Measurements from ENCODE around the gene PKNOX1.

The PKNOX1 gene

DNA sequence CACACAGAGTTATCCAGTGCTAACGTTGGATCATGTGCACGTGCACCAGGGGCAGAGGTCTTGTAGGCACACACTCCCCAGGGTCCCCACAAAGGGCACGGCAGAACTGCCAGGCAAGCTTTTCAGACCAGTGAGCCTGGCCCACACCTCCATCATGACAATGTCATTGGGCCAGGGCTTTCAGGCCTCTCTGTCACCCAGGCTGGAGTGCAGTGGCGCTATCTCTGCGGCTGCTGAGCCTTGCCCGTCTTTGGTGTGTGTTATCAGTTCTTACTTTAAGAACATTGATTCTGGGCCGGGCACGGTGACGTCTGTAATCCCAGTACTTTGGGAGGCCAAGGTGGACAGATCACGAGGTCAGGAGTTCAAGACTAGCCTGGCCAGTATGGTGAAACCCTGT is 44.2 kb downstream of the PKNOX1 start:
- TF ChIP-seq, protein P1, sequence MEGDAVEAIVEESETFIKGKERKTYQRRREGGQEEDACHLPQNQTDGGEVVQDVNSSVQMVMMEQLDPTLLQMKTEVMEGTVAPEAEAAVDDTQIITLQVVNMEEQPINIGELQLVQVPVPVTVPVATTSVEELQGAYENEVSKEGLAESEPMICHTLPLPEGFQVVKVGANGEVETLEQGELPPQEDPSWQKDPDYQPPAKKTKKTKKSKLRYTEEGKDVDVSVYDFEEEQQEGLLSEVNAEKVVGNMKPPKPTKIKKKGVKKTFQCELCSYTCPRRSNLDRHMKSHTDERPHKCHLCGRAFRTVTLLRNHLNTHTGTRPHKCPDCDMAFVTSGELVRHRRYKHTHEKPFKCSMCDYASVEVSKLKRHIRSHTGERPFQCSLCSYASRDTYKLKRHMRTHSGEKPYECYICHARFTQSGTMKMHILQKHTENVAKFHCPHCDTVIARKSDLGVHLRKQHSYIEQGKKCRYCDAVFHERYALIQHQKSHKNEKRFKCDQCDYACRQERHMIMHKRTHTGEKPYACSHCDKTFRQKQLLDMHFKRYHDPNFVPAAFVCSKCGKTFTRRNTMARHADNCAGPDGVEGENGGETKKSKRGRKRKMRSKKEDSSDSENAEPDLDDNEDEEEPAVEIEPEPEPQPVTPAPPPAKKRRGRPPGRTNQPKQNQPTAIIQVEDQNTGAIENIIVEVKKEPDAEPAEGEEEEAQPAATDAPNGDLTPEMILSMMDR (conservative IDR thresholded peaks at IDR 0.05; ENCODE audit: low read depth, low read length): no peak
- no peak overlapping the region for H3K4me3 ChIP-seq (ENCODE audit: low read length)
- no peak for DNase-seq (ENCODE audit: low read depth)

DNA sequence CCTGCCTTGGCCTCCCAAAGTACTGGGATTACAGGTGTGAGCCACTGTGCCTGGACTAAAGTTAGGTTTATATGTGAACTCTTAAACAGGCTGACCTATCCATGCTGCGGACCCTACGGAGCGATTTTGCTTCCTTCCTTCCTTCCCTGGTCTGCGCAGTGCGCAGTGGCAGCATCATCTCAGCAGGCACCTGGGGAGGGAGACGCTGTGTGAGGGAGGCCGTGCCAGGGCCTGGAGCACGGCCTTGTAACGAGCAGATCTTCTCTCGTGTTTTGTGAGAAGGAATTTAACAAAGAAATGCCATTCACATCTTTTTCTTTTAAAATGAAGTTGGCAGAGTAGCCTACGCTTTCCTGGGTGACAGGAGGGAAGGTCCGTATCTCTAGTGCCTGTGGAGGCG is 45.8 kb downstream of the PKNOX1 start:
- TF ChIP-seq, protein P1 (conservative IDR thresholded peaks at IDR 0.05; ENCODE audit: low read depth, low read length): no peak

DNA sequence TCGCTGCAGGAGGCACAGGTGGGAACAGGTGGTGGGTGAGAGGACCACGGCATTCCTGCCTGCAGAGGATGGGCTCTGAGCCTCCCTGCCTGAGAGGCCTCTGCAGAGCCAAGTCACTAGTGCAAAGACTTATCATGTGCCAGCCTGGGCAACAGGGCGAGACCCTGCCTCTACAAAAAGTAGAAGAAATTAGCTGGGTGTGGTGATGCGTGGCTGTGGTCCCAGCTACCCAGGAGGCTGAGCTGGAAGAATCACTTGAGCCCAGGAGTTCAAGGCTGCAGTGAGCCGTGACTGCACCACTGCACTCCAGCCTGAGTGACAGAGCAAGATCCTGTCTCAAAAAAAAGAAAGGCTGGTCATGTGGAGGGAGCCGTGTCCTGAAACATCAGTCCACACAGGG is 46.4 kb downstream of the PKNOX1 start:
- no peak overlapping the region for H3K4me3 ChIP-seq (ENCODE audit: low read length)
- TF ChIP-seq, protein P1 (conservative IDR thresholded peaks at IDR 0.05; ENCODE audit: low read depth, low read length): no peak
- no peak for DNase-seq (ENCODE audit: low read depth)

More for the DNA sequence above, 45.8 kb downstream of the PKNOX1 start:
- no peak for DNase-seq (ENCODE audit: low read depth)
- no peak overlapping the region for H3K4me3 ChIP-seq (ENCODE audit: low read length)

DNA sequence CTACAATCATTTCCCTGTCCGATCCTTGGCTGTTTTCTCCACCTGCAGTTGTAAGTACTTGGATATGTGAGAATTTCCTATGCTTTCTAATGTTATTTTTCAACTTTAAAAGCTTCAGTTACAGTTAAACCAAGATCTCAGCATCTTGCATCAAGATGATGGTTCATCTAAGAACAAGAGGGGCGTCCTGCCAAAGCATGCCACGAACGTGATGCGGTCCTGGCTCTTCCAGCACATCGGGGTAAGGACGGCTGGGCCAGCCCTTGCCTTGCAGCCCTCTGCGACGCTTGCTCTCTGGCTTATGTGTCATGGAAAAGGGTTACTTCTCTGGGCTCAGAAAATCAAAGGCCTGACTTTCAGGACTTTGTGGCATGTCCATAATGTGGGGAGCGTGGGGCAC is 46.8 kb downstream of the PKNOX1 start:
- TF ChIP-seq, protein P1 (conservative IDR thresholded peaks at IDR 0.05; ENCODE audit: low read depth, low read length): no peak
- no peak overlapping the region for H3K4me3 ChIP-seq (ENCODE audit: low read length)
- DNase-seq (ENCODE audit: low read depth): no peak

DNA sequence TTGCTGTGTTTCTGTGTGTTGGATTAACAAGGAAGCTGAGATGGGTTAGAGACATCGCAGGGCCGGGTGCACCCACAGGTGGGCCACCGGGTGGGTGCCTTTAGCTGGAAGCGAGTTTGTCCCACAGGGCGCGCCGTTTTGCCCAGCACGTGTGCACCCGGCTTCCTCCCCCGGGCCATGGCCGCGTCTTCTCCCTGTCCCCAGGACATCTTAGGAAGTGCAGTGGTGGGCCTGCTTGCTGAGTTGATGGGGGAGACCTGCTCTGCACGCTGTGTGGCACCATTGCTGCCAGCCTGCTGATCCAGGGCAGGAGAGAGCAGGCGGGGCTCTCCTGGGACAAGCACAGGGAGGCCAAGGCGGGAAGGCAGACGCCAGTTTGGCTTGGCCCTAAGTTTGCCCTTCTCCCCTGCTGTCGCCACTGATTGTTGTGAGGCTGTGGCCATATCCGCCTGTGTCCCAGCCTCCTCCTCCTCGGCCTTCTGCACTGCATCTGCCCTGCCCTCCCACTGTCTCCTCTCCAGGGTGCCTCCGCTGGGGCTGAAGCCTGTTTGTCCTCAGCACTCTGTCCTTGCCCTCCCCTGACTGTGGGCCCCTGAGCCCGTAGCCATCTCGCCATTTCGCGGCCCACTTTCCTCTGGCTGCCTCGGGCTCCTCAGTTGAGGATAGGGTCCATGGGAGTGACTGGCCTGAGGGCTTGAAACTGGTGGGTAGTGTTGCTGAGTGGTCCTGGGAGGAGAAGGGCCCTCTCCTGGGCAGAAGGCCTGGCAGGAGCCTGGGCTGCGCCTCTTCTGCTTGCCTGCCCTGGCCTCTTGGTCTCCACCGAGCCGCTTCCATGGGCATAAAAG is 47.6 kb downstream of the PKNOX1 start:
- TF ChIP-seq, protein P1 (conservative IDR thresholded peaks at IDR 0.05; ENCODE audit: low read depth, low read length): no peak
- no peak overlapping the region for H3K4me3 ChIP-seq (ENCODE audit: low read length)
- no peak for DNase-seq (ENCODE audit: low read depth)

DNA sequence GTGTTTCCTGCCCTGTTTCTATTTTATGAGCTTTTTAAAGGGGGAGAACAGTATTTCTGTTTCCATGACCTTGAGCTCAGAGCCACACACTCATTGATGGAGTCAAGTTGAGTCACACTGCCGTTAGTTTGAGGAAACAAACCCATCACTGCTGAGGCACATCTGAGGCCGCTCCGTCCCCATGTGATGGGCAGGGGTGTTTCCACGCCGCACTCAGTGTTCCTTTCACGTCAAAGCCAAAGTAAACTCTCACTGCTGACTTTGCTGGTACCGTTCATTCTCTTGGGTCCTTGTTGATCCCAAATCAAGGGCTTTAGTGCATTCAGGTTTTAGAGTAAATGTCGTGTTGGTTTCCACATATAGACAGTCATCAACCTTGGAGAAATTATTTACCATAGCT is 48.8 kb downstream of the PKNOX1 start:
- TF ChIP-seq, protein P1 (conservative IDR thresholded peaks at IDR 0.05; ENCODE audit: low read depth, low read length): no peak
- no peak overlapping the region for H3K4me3 ChIP-seq (ENCODE audit: low read length)

More for the DNA sequence above, 48.8 kb downstream of the PKNOX1 start:
- no peak for DNase-seq (ENCODE audit: low read depth)
